Activated CD4-positive, alpha-beta T cell treated with anti-CD3 and anti-CD28 coated beads, Interleukin-2, amount 50 U/mL, for 16 hours (primary cell): ENCODE results near the gene SYT3.
"Not testable (repeated sequence)": the region's sequence is repeated elsewhere in the genome, so short reads cannot be mapped to it uniquely, and the experiment has no call there.

Experiments used
- DNase-seq: peaks from one replicate; pipeline ENCODE4 v3.0.0-alpha.2; 2020

SYT3 gene

GRCh38 chr19:50601407-50602088 lies 38.1 kb downstream of the SYT3 start:
- no peak for DNase-seq

- DNase-seq: no peak
Observed at GRCh38 chr19:50599427-50599826, 40.3 kb downstream of the SYT3 start.

- DNase-seq: no peak
Observed at GRCh38 chr19:50590191-50590590, 49.5 kb downstream of the SYT3 start.

- not testable (repeated sequence) for DNase-seq
Observed at GRCh38 chr19:50581795-50582660, 57.7 kb downstream of the SYT3 start.

- no peak for DNase-seq
Observed at GRCh38 chr19:50580970-50581634, 58.6 kb downstream of the SYT3 start.

GRCh38 chr19:50580240-50580639 lies 59.4 kb downstream of the SYT3 start:
- DNase-seq: no peak

- not testable (repeated sequence) for DNase-seq
Observed at GRCh38 chr19:50576769-50577168, 62.9 kb downstream of the SYT3 start.

- DNase-seq: no peak
Observed at GRCh38 chr19:50573741-50574461, 65.8 kb downstream of the SYT3 start.
